Activated CD8-positive, alpha-beta memory T cell treated with anti-CD3 and anti-CD28 coated beads, Interleukin-2, amount 50 U/mL, for 4 hours (primary cell): ENCODE results near the gene CDC42BPG.

ENCODE experiments used
- DNase-seq: peaks from one replicate; pipeline ENCODE4 v3.0.0-alpha.2; 2020

Gene CDC42BPG

DNA sequence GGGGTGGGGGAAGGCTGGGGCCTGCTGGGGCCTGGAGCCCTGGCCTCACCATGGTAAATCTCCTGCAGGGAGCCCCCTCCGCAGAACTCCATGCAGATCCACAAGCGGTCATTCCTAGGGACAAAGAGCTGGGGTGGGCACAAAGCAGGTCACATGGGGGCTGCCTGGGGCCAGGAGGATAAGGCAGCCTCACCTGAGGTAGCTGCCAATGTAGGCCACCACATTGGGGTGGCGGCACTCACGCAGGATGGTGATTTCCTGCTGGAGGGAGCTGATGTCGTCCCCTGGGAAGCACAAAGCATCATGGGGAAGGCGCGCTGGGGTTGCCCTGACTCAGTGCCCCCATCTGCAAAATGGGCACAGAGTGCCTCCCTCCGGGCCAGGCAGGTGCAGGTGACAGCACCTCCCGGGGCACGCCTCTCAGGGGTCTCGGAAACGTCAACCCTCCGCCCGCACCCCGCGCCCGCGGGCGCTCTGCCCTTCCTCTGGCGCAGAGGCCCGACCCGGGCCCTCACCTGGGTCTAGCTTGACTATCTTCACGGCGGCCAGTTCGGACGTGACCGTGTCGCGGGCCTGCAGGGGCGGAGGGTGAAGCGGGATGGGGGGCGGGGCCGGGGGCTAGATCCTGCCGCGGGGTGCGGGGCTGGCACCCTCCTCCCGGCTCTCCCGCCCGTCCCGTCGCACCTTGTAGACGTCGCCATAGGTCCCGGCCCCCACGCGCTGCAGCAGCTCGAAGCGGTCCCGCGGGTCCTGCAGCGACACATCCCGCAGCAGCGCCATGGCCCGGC is 41.9 kb downstream of the CDC42BPG start:
- DNase-seq: peak; percentile 35

DNA sequence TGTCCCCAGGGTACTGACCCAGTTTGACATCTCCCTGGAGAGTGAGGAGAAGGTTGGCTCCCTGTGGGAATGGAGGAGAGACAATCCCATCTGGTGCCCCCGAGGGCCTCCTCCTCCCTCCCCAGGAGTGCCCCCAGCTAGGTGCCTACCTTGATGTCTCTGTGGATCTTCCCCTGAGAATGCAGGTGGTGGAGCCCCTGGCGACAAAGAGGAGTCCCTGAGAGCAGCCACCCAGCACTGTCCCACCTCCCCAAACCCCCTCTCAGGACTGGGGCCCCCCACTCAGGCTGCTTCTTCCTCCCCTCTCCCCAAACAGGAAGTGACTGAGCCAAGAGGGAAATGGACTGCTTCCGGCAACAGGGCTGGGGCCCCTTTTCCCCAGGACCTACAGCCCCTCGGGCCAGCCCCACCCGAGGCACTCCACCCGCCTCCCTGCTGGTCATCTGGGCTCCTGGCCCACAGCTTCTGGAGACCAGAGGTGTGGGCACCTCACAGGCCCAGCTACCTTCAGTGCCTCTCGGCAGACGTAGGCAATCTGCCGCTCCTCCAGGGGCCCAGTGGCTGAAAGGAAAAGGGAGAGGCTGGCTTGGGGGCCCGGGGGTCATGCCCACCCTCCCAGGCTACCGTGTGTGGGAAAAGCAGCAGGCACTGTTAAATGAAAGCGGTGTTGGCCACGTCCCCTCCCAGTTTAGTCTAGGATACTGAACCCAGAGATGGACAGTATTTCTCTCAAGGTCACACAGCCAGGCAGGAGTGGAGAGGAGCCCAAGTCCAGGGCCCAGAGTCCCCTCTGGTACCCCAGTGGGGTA is 42.7 kb downstream of the CDC42BPG start:
- no peak for DNase-seq

DNA sequence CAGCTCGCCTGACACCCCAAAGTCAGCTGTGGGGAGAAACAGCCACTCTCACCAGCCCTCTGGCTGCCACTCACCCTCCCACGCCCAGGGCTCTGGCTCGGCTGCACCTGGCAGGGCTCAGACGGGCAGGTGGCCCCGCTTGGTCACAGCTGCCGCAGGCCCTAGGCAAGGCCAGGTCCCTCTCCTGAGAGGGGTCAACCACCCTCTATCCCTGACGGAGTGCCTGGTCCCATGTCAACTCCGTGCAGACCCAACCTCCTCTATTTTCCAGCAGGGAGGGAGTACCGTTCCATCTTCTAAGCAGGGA is 43.3 kb downstream of the CDC42BPG start:
- no peak for DNase-seq

DNA sequence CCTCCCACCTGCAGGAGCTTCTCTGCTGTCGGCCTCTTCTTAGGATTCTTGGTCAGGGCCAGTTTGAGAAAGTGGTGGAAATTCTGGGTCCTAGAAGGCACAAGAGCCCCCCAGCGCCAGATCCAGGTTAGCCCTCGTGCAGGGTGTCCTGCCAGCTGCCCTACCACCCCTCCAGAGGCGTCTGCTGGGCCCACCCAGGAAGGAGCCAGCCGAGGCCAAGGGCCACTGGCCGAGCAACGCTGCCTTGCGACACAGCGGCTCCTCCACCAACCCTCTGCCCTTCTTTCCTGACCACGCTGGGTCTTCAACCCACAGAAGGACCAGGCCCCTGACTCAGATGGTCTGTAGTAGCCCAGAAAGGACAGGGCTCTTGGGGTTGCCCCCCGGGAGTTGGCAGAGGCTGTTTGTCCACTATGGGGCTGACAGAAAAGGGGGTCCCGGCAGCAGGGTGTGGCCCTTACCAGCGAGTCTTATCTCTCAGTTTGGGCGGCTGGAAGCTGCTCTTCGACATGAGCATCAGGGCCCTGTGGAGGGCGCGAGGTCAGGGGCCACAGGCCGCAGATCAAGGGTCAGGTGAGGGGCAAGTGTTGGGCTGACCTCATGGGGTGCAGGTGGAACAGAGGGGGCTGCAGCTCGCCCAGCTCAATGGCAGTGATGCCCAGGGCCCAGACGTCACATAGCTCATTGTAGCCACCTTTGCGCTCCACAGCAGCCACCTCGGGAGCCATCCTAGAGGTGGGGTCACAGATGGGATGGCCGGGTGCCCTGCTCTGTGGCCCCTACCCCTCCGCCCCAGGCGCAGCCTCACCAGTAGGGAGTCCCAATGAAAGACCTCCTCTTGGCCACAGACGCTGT is 43.9 kb downstream of the CDC42BPG start:
- no peak for DNase-seq

DNA sequence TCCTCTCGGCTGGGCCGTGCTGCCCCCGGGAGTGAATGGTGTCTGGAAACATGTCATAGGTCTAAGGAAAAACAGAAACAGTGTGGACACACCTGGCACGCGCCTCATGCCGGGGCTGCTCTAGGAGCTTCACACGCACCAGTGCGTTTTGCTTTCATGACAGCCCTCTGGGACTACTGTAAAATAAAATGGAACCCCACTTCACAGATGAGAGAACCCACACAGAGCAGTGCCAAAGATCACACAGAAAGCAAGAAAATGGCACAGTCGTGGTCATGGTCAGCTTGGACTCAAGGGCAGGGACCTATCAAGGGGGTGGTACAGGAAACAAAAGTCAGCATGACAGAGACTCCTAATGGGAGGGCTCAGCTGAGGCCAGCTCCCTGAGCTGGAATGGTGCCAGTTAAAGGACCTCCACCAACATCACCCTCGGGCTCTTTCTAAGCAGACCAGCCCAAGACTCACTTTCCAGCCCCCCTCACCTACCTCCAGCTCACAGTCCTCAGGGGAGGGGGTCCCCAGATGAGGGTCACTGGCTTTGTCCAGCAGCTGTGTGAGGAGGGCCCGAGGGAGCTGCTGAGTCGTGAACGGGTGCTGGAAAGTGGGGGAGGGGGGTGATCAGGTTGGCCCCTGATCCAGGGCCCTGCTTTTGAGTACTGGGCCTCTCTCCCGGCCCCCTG is 44.7 kb downstream of the CDC42BPG start:
- no peak for DNase-seq

DNA sequence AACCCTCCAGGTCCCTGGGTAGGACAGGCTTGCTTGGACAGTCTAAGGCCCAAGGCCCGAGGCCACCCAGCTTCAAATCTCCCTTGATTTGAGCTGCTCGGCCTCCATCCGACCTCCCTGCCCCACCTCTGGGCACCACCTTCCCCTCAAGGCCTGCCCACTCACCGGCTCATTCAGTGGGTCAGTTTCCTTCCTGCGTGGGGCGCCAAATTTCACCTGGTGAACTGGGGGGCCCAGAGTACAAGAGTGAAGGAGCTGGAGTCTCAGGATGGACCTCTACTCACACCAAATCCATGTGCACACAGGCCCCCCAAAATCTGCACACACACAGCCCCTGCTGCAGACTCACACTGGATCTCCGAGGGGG is 45.2 kb downstream of the CDC42BPG start:
- no peak for DNase-seq

DNA sequence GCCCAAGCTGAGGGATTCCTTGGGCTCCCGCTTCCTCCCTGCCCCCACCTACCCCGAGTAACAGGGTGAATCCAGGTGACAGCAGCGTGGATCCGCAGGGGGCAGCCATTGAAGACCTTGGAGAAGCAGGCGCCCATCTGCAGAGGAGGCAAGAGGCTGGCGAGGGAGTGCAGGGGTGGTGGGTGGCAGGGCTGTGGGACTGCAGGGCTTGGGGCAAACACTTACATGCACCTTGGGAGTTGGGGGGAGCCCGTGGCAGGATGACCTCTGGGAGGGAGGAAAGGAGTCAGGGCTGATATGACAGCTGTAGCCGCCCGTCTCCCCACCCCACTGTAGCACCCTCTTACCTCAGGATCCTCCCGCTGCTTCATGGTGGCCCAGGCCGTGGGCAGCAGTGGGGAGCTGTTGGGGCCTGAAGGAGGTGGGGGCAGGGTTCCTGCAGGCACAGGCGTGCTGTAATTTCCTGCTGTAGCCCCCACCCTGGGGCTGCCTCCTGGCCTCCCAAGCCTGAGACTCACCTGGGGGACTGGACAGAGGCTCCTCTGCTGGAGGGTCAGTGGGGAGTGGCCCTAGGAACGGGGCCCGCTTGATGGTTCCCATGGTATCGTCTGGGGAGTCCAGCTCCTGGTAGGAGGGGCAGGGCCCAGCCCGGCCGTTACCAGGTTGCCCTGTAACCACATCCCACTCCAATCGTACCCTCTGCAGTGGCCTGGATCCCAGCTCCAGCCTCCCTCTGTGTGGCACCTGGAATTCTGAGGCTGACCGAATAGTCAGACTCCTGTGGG is 47.5 kb downstream of the CDC42BPG start:
- DNase-seq: no peak

DNA sequence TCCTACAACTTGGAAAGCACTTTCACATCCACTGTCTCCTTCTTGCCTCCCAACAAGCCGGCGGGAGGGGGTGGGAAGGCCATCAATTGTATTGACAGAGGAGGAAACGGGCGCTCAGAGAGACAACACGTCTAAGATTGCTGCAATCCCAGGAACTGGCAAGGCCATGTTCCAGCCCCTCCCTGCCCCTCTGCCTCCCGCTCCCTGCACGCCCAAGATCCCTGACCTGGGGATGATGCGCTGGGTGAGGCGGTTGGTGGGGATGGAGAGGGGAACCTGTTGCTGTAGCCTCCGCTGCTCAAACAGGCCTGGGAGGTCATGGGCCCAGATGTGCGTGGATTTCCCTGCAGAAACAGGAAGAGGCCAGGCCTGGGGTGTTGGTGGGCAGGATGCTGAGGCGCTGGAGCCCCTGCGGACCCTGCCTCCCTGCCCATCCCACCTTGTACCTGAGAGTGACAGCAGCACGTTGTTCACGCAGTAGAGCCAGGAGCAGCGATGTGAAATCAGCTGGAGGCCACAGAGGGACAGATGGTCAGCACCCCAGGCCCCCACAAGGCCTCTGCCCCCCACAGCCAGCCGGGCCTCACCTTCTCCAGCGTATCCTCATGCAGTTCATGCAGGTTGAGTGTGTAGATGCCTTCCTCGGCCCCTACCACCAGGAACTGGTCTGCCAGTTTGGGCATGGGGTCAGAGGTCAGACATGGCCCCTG is 48.3 kb downstream of the CDC42BPG start:
- DNase-seq: no peak

DNA sequence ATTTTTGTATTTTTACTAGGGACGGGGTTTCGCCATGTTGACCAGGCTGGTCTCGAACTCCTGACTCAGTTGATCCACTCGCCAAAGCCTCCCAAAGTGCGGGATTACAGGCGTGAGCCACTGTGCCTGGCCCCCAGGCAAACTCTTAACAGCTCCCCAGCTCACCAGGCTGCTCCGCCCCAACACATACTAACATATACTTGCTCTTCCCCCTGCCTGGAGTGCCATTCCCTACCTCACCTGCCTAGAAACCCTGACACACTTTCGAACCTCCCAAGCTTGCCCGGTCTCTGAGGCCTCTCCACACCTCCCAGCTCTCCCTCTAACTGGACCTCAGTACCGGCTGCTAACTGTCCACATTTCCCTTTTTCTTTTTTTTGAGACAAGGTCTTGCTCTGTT is 49.9 kb downstream of the CDC42BPG start:
- no peak for DNase-seq

DNA sequence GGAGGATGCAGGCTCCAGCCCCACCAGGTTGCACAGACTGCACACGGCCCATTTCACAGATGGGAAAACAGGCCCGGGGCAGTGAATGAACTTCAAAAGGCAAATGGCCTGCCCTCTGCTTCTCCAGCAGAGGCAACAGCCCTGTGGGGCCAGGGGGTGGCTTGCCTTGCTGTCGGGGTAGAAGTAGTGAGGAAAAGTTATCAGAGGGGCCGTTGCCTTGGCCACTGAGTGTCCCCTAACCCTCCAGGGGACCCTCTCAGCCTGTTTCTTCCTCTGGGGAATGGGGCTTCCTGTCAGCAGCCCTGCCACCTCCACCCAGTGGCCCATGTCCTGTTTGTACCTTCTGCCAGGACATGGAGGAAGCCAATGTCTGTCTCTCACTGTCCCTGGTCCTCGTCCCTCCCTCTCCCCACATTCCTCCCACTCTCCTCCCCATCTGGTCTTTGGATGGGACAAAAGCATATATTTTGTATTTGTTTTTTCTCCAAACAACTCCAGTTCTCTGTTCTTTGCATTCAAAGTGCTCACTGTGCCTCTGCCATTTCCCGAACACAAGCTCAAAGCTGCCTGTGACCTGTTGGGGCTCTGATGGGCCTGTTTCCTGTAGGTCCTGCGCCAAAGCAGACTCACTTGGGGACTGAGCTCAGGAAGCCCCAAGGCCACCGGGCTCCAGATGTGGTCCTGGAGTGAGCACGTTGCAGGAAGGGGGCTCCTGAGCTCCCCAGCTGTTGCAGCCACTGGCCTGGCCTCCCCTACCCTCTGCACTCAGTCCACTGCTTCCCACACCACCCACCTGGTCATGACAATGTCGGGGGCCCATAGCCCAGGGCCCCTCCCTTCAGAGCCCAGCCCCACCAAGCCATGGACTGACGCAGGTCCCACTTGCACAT is 50.9 kb downstream of the CDC42BPG start:
- no peak for DNase-seq

DNA sequence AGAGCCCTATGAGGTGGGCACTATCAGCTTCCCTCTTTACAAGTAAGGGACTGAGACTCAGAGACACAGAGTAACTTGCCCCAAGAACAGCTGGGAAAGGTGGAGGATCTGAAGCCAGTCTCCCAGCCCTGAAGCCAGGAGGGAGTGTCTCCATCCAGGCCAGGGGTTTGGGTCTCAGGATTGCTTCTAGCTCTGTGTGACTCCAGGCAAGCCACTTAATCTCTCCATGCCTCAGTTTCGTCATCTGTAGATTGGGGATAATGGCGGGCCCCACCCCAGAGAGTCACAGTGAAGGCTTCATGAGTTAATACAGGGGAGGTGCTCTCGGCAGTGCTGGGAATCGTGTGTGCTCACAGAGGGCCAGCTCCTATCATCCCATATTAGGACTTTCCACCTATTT is 52.0 kb downstream of the CDC42BPG start:
- DNase-seq: no peak

DNA sequence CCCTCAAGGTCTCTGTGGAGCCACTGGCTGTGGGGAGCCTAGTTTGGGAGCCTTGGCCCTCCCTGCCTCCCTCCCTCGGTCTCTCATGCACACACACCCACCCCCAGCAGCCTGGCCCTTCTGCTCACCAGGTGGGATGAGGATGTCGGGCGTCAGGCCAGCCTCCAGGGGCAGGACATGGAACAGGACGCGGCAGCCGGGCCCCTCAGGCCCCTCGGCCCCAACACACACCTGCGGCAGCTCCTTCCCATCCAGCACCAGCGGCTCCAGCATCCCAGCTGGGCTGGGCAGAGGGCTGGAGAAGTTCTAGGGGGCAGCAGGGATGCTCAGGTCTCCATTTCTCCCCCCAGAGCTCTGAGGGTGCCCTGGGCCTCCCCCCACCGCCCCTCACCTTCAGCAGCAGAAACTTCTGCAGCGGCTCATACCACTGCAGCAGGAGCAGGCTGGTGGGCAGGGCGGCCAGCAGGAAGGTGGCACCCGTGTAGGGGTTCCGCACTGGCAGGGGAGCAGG is 52.6 kb downstream of the CDC42BPG start:
- no peak for DNase-seq

DNA sequence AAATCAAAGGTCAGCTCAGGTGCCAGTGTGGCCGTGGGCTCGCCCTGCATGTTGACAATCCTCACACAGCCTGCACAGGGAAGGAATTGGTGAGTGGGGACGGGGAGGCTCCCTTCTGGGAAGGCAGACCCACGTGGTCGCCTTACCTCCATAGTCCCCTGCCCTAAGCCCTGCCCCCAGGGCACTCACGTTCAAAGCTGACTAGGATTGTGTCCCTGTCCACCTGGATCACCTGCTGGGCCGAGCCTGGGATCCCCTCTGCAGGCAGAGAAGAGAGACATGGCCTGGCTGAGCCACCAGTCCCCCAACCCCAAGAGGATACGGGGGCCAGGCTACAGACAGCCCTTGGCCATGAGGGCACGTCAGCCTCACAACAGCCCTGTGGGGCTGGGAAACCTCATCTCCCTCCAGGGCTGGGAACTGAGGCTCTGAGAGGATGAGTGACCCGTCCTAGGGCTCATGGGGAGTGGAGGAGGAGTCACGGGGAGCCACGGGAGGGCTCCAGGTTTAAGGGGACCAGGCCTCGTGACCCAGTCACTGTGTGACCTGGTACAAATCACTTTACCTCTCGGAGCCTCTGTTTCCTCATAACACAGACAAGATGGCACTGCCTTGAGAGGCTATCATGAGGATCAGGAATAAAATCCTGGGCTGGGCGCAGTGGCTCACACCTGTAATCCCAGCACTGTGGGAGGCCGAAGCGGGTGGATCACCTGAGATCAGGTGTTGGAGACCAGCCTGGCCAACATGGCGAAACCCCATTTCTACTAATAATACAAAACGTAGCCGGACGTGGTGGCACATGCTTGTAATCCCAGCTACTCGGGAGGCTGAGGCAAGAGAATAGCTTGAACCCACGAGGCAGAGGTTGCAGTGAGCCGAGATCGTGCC is 54.0 kb downstream of the CDC42BPG start:
- no peak for DNase-seq

DNA sequence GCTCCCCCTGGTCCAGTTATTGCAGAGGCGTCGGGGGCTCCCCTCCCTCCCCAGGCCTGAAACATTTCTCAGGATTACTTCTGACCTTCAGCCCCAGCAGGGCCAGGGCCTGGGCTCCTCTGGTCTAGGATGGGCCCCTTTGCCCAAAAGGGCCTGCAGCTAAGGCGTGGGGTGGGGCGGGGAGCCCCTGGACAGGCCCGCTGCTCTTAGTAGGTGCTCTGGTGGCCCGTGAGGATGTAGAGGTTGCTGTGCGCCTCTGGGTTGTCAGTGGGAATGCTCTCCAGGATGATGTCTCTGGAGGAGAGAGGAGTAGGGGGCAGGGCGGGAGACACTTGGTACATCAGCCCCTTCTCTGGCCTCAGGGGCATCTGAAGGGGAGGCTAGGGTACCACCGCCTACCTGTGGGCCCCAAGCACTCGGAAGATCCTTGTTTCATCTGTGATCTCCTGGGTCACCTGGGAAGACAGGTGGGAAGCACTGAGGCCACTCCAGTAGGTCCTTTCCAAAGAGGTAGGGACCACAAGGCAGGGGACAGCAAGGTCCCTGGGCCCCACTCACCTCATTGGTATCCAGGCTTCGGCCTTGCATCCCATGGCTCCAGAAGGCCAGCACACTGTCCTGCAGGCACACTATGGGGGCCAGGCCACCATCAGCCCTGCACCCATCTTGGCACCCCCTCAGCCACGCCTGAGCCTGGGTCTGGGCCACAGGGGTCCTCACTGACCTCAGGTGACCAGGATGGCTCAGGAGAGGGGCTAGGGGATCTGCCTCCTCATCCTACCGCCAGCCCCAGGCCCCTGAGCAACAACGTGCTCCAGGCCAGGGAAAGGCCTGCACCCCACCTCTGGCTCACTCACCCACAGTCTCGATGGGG is 54.9 kb downstream of the CDC42BPG start:
- no peak for DNase-seq

DNA sequence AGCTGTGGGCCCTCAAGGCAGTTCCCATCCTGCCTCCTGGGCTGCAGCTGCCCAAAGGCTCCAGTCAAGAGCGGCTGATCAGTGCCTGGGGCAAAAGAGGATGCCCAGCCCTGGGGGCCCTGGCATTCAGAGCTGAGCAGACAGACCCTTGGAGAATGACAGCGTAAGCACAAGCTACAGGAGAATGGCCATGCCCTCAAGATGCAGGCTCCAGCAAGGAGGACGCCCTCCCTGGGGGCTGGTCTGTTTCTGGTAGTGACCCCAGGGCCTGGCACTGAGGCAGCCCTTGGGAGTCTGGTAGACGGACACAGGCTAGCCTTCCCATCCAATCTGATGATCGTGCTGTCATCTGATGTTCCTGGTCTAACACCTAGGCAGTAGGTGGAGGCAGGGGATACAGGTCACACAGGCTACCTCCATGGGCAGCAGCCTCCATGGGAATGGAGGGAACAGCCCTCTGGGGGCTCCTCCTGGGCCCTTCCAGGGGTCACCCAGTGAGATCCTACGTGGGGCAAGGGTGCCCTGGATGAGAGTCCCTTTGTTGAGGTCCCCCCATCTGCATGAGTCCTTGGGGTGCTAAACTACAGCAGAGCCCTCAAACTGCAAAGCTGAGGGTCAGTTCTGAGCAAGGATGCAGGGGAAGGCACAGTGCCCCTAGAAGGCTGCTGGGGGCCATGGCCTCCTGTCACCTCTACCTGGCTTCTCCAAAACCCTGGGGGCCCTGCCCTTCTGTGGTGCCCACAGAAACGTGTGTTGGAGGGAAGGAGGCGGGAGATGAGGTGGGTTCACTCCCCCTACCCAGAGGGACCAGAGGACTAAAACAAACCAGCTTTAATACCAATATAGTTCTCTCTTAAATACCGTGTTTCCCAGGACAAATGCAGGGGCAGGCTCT is 55.9 kb downstream of the CDC42BPG start:
- no peak for DNase-seq

DNA sequence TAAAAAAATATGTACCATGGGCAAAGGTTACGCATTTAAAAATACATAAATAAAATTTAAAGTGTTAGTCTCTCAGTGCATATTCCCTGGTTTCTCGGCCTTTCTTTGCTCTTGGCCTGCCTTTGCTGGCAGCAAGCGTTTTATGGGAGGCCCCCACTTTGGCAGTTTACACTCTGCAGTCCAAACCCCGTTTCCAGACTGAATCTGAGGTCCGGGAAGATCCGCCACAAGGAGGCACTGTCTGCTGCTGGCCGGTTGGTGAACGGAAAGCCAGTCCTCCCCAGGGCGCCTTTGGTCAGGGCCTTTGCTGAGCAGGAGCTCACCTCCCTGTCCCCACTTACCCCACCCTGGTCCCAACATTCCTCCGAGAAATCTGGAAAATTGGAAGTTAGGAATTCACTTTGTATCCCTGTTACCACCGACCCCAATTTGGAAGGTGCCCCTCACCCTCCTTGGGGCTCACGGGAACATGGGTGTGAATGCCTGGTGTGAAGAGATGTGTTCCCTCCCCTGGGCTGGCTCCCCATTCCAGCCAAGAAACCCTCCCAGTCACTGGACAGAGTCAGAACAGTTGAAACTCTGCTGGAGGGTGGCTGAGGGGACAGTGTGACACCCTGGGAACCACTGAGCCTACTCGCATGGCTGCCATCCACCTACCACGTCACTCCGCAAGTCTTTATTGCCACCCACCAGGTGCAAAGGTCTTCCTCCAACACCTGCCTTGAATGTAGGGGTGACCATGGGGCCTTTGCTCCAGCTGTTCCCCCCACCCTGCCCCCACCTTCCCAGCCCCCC is 56.7 kb downstream of the CDC42BPG start:
- DNase-seq: peak; percentile 63
